Measurements from ENCODE around the gene ZNF786.
"Not testable (repeated sequence)": the region's sequence is repeated elsewhere in the genome, so short reads cannot be mapped to it uniquely, and the experiment has no call there.

The ZNF786 gene

DNA sequence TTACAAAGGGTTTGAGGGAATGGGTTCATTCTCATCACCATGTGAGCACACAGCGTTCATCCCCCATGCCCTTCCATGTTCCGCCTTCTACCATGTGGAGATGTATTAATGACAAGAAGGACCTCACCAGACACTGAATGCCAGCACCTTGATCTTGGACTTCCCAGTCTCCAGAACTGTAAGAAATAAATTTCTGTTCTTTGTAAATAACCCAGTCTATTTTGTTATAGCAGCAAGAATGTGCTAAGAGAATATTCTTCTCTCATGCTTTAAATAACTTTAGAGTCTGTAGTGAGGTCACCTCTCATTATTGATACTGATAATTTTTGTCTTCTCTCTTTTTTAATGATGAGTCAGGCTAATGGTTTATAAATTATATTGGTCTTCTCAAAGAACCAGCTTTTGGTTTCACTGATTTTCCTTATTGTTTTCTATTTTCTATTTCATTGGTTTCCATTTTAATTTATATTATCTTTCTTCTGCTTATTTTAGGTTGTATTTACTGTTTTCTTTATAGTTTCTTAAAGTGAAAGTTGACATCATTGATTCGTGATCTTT, 59.1 kb downstream of the ZNF786 start:
- DNase-seq (ENCODE audit: low read depth in 2 of 3, low spot score in 1 of 3): no peak

DNA sequence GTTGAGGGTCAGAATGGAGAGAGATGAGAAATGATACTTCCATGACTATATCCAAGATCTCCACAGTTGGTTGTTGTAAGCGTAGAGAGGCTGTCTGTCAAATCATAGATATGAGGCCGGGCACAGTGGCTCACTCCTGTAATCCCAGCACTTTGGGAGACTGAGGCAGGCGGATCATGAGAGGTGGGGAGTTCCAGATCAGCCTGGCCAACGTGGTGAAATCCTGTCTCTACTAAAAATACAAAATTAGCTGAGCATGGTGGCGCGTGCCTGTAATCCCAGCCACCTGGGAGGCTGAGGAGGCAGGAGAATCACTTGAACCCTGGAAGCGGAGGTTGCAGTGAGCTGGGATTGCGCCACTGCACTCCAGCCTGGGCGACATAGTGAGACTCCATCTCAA, 60.1 kb downstream of the ZNF786 start:
- DNase-seq (ENCODE audit: low read depth in 2 of 3, low spot score in 1 of 3): not testable (repeated sequence)

DNA sequence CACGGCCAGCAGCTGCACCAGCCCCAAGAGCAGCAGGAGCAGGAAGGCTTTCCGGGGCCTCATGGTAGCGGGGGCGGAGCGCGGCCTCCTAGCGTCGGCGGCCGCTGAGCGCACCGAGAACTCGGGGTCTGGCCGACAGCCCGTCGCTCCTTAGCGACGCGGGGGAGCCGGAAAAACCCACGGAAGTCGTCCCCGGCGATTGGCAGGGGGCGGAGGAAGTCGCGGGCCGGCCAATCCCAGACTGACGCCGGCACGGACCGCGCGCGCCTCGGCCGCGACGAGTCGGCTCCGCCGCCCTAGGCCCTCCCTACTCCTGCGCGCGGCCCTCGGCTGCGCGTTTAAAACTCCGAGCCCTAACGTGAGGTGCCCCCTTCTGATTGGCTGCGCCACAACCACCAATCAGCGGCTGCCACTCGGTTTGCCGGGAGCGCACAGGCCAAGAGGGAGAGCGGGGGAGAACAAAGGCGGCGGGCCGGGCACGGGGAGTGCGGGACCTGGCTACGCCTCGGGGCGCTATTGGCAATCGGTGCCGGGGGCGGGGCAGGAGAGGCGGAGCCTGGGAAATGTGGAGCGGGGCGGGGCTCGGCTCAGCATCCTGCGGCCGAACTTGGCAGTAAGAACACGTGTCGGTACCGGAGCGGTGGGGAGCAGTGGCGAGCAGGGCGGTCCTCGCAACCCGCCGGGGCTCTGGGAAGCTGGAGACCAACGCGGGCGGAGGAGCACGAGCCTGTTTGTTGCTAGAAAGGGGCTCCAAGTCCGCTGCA, 62.0 kb downstream of the ZNF786 start, which contains the start of gene PDIA4:
PDIA4 (minus strand) TSS at position 160 of the 764 bp plus-strand sequence; CDS start at position 63, 97 bp downstream.
- DNase-seq (ENCODE audit: low read depth in 2 of 3, low spot score in 1 of 3): peak; percentile 99 to 100 (median 100)

DNA sequence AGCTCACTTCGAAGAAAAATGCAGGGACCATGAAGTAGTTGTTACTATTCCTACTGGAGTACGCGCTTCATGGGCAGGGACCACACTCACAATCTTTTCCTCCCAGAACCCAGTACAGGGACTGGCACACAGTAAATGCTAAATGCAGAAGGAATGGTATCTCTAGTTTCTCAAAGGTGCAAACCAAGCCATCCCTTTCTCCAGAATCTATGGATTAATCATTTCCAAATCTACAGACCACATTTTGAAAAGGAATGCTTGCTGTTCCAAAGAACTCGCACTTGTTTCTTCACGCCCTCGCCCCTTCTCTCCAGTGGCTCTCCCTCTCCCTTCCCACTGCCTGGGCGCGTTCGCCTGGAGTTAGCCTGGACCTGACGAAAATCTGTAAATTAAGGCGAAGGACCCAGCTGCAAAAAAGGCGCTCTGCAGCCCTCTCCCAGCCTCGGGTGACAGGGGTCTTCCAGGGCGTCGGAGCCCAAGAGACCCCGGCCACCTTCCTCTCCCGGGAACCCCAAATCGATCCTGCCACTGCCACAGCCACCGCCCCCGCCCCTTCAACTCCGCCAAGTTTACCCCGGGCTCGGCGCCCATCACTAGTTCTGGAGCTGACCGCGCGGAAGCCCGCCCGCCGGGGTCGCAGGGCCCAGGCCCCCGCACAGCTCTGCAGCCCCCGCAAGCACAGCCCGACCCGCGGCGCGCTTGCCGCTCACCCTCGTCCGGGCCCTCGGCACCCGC, 62.7 kb downstream of the ZNF786 start:
- no peak for DNase-seq (ENCODE audit: low read depth in 2 of 3, low spot score in 1 of 3)

DNA sequence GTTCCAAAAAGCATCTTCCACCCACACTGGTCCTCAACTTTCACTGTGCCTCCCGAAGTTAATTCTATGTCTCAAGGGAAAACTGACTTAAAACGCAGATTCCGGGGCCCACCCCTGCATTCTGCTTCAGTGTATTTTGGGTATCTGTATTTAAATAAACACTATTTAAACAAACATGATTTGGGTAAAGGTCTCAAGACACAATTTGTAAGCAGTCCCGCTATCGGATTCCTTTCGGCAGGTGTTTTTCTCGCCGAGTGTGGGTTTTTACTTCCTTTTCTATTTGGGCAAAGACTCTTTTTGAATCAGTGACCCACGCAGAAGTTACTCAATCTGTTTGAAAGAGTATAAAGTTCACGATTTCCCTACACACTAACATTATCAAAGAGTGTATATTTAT, 63.5 kb downstream of the ZNF786 start:
- DNase-seq (ENCODE audit: low read depth in 2 of 3, low spot score in 1 of 3): no peak

DNA sequence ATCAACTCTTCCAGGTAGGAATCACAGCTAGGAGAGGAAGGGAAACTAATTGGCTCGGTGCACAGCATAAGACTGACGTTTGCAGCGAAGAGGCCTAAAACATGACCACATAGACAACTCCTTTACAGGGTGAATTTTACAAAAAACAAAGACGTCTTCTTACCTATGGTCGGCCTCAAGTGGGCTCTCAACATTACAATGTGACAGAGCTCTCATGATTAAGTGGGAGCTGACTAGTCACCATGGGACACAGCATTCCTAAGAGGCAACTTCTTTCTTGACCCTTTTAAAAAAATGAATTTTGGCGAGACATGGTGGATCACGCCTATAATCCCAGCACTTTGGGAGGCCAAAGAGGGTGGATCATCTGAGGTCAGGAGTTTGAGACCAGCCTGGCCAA, 66.9 kb downstream of the ZNF786 start:
- DNase-seq (ENCODE audit: low read depth in 2 of 3, low spot score in 1 of 3): no peak

DNA sequence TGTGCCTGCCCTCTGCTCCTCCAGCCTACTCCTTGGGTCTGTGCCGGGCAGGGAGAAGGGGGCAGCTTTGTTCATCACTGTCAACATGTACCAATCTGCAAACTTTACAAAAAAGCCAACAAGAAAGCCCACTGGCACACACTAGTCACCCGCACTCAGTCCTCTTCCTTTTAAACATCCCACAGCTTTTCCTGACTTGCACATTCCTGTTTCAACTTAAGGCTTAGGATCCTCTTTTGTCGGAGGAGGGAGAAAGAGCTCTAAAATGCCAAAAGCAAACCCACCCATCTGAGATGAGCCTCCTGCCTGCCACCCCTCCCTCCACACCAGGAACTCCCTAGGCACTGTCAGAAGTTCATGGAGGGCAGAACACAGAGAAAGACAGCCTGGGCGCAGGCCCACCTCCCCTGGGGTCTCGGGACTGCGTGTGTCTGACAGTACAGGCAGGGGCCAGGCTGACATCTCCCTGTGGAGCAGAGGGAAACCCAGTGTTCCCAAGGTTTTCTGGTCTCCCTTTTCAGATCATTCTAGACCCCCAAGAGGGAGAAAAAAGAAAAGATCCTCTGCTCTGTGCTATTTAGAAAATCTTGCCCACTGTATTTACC, 67.7 kb downstream of the ZNF786 start:
- DNase-seq (ENCODE audit: low read depth in 2 of 3, low spot score in 1 of 3): no peak

DNA sequence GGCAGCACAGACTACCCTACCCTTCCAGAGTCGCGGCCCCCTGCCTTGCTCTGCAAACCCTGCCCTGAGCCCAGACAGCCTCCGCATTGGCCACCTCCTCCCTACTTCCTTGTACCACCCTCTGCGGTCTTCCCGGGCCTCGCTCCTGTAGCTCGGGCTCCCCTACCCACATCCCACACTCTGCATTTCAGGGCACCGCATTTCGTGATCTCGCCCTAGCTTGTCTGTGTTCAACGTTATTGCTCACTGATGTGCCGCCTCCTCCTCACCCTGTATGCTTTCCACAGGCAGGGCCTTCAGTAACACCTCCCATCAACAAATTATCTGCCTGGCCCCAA, 68.8 kb downstream of the ZNF786 start:
- DNase-seq (ENCODE audit: low read depth in 2 of 3, low spot score in 1 of 3): no peak

DNA sequence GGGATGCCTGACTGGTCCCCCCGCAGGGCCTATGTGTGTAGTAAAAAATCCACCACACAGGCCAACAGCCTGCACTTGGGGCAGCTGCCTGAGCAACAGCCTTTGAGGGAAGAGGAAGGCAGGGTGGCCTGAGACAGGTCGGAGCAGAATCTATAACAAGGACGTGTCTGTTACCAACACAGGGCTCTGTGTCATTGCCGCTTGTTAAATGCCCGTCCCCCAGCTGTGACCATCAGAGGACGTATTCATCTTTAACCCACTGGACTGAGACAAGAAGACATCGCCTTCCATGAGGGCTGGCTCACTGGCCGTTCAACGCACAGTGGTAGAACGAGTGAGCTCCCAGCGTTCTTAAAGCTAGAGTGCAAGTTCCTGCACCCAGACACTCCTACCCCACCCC, 70.0 kb downstream of the ZNF786 start:
- DNase-seq (ENCODE audit: low read depth in 2 of 3, low spot score in 1 of 3): no peak

All from stimulated activated CD4-positive, alpha-beta T cell treated with anti-CD3 and anti-CD28 coated beads, Interleukin-12 subunit alpha, Interleukin-12 subunit beta, amount 100 ng/mL, for 48 hours (primary cell).